ENCODE data around the gene PKNOX1.
"Not testable (repeated sequence)": the region's sequence is repeated elsewhere in the genome, so short reads cannot be mapped to it uniquely, and the experiment has no call there.

The PKNOX1 gene

GRCh38 chr21:42973991-42974831 is at the start of gene PKNOX1:
Gene PKNOX1 (plus strand): TSS chr21:42974562. CDS start chr21:43004382, 29,820 bp downstream.
- peak; percentile 98 for DNase-seq (ENCODE audit: low read depth, low spot score)

- no peak for DNase-seq (ENCODE audit: low read depth, low spot score)
Observed at GRCh38 chr21:42925114-42925926, 49.0 kb upstream of the PKNOX1 start, which contains the start of gene ERVH48-1. Gene ERVH48-1 (minus strand): TSS chr21:42925630. CDS start chr21:42919006, 6,624 bp downstream.

GRCh38 chr21:42927474-42928200 is 46.7 kb upstream of the PKNOX1 start:
- DNase-seq (ENCODE audit: low read depth, low spot score), result not testable (repeated sequence)

- no peak for DNase-seq (ENCODE audit: low read depth, low spot score)
Observed at GRCh38 chr21:42929969-42930368, 44.4 kb upstream of the PKNOX1 start.

GRCh38 chr21:42931560-42932235 is 42.7 kb upstream of the PKNOX1 start:
- no peak for DNase-seq (ENCODE audit: low read depth, low spot score)

- DNase-seq (ENCODE audit: low read depth, low spot score), result not testable (repeated sequence)
Observed at GRCh38 chr21:42932378-42933136, 41.8 kb upstream of the PKNOX1 start.

- DNase-seq (ENCODE audit: low read depth, low spot score), result not testable (repeated sequence)
Observed at GRCh38 chr21:42933137-42933970, 41.0 kb upstream of the PKNOX1 start.

- not testable (repeated sequence) for DNase-seq (ENCODE audit: low read depth, low spot score)
Observed at GRCh38 chr21:42933973-42934372, 40.4 kb upstream of the PKNOX1 start.

GRCh38 chr21:42936360-42936759 is 38.0 kb upstream of the PKNOX1 start:
- DNase-seq (ENCODE audit: low read depth, low spot score), result not testable (repeated sequence)

GRCh38 chr21:42937034-42937940 is 37.1 kb upstream of the PKNOX1 start:
- not testable (repeated sequence) for DNase-seq (ENCODE audit: low read depth, low spot score)

- DNase-seq (ENCODE audit: low read depth, low spot score), result no peak
Observed at GRCh38 chr21:42937960-42938605, 36.3 kb upstream of the PKNOX1 start.

GRCh38 chr21:42938606-42938995 is 35.8 kb upstream of the PKNOX1 start:
- DNase-seq (ENCODE audit: low read depth, low spot score), result not testable (repeated sequence)

- no peak for DNase-seq (ENCODE audit: low read depth, low spot score)
Observed at GRCh38 chr21:42939582-42940413, 34.6 kb upstream of the PKNOX1 start.

- DNase-seq (ENCODE audit: low read depth, low spot score), result no peak
Observed at GRCh38 chr21:42941696-42942085, 32.7 kb upstream of the PKNOX1 start.

GRCh38 chr21:42942244-42942643 is 32.1 kb upstream of the PKNOX1 start:
- DNase-seq (ENCODE audit: low read depth, low spot score), result no peak

GRCh38 chr21:42949094-42949755 is 25.1 kb upstream of the PKNOX1 start:
- not testable (repeated sequence) for DNase-seq (ENCODE audit: low read depth, low spot score)
